GM12874 (cell line): ENCODE measurements around the gene EDRF1.

Experiments used
- CTCF ChIP-seq: IDR thresholded peaks from 2 replicates; pipeline ENCODE4 v1.5.1; 2011; ENCODE audit warnings: low read depth, mild to moderate bottlenecking, control low read depth, low read length, moderate library complexity; ENCODE audit not compliant: insufficient read depth

The EDRF1 gene

GRCh38 chr10:125761961-125762360, 42.5 kb downstream of the EDRF1 start:
- TF ChIP-seq CTCF, result no peak

GRCh38 chr10:125762692-125763648, 43.5 kb downstream of the EDRF1 start:
- no peak for TF ChIP-seq CTCF

GRCh38 chr10:125765835-125766234, 46.3 kb downstream of the EDRF1 start:
- no peak for TF ChIP-seq CTCF

- no peak for TF ChIP-seq CTCF
Observed at GRCh38 chr10:125766511-125766910, 47.0 kb downstream of the EDRF1 start.

- TF ChIP-seq CTCF, result no peak
Observed at GRCh38 chr10:125768219-125768855, 48.8 kb downstream of the EDRF1 start.

GRCh38 chr10:125769175-125769574, 49.7 kb downstream of the EDRF1 start:
- no peak for TF ChIP-seq CTCF

GRCh38 chr10:125770844-125771243, 51.3 kb downstream of the EDRF1 start:
- TF ChIP-seq CTCF, result no peak
